HG02973 (cell line): Measurements from ENCODE around the gene PRICKLE3.

Source experiments
- ATAC-seq: cut with Tn5 transposase; IDR thresholded peaks from one replicate; pipeline ENCODE4 v1.9.1; 2021; ENCODE audit warnings: moderate library complexity; ENCODE audit not compliant: unreplicated experiment

PRICKLE3 gene, protein sequence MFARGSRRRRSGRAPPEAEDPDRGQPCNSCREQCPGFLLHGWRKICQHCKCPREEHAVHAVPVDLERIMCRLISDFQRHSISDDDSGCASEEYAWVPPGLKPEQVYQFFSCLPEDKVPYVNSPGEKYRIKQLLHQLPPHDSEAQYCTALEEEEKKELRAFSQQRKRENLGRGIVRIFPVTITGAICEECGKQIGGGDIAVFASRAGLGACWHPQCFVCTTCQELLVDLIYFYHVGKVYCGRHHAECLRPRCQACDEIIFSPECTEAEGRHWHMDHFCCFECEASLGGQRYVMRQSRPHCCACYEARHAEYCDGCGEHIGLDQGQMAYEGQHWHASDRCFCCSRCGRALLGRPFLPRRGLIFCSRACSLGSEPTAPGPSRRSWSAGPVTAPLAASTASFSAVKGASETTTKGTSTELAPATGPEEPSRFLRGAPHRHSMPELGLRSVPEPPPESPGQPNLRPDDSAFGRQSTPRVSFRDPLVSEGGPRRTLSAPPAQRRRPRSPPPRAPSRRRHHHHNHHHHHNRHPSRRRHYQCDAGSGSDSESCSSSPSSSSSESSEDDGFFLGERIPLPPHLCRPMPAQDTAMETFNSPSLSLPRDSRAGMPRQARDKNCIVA

DNA sequence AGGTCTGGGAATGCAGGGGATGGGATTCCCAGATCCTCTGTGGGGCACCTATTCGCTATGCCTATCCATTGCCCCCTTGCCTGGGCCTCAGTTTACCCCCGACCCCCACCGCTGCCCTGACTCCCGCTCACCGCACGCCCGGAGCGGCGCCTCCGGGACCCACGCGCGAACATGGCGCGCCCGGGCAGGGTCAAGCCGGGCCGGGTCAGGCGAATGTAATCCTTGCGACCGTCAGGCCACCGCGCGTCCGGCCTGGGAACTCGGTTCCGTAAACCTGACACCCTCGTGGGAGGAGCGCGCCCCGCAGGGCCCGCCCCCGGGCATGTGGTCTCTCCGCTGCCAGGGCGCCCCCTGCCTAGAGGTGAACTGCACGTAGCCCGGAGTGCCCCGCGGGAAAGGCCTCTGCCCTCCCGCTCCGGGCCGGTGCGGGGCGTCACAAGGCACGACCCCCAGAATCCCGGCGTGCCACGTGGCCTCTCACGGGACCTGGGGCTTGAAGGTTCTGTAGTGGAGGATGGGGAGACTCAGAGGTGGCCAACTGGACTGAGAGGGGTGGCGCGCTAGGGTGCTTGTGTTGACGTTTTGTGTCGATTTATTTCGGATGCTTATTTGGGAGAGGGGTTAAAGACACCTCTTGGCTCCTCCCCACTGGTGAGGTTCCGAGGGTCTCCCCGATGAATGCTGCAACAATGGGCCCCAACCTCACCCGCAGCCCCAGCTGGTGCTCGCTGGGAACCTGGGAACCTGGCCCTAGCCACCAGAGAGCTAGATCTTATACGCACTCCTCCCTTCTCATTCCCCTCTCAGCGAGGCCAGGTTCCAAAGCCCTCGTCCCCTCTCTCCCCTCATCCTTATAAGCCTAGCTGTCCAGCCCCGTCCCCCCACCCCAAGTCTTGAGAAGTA, at the start of gene PRICKLE3:
Gene PRICKLE3, minus strand, starts transcription at position 249 of the 903 bp plus-strand sequence. Its CDS starts 76 bp downstream, at position 173.
- no peak for ATAC-seq

DNA sequence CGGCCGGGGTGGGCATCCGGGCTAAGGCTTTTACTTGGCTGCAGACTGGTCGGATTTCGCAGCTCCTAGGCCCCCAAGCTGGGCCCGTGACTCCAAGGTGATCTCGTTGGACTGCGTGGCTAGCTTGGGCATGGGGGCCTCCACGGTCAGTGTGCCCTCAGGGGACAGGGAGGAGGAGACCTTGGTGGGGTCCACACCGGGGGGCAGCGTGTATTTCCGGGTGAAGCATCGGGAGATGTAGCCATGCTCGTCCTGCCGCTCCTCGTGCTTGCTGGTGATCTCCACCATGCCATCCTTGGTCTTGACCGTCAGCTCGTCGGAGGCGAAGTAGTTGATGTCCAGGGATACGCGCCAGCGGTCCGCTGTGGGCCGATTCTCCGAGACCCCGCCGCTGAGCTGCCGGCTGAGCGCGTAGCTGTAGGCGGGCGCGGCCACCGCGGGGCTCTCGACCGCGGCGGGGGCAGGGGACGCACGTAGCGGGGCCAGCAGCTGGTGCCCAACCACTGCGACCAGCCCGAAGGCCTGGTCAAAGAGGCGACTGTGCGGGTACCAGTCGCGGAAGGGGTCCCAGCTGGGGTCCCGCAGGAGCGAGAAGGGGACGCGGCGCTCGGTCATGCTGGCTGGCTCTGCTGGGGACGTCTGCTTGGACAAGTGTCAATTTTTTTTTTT, 47.8 kb upstream of the PRICKLE3 start:
- no peak for ATAC-seq

DNA sequence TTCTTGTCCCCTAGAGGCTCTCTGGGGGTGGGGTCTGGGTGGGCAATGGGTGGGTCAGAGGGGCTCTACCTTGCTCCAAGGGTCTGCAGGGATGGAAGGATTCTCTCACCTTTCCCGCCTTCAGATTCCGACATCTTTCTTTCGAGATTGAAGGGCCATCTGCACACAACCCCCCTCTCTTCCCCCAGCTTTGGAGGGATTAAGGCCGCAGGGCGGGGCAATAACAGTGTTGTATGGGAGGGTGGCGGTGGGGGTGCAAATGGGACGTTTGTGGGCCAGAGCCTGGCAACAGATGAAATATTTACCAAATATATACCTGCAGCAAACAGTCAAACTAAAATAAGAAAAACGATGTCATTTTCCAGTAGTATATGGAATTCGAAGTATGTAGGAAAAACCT, 47.0 kb upstream of the PRICKLE3 start, which contains the start of gene CACNA1F:
Gene CACNA1F, minus strand, starts transcription at position 165 of the 400 bp plus-strand sequence. Its CDS starts 31 bp downstream, at position 134.
- ATAC-seq = no peak

DNA sequence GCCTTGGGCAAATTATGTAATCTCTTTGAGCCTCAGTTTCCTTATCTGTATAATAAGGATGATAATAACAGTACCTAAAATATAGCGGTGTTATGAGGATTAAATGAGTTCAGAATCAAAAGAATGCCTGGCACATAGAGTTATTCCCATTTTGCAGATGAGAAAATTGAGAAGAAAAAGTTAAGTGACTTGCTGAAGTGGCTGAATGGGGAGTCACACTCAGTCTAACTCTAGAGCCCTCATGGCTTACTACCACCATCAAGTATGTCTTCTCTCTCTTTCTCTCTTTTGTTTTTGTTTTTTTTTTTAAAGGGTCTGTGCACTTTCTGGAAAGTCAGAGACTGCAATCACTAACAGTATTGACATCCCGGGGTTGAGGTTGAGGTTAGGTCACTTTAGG, 46.4 kb upstream of the PRICKLE3 start:
- ATAC-seq = no peak

DNA sequence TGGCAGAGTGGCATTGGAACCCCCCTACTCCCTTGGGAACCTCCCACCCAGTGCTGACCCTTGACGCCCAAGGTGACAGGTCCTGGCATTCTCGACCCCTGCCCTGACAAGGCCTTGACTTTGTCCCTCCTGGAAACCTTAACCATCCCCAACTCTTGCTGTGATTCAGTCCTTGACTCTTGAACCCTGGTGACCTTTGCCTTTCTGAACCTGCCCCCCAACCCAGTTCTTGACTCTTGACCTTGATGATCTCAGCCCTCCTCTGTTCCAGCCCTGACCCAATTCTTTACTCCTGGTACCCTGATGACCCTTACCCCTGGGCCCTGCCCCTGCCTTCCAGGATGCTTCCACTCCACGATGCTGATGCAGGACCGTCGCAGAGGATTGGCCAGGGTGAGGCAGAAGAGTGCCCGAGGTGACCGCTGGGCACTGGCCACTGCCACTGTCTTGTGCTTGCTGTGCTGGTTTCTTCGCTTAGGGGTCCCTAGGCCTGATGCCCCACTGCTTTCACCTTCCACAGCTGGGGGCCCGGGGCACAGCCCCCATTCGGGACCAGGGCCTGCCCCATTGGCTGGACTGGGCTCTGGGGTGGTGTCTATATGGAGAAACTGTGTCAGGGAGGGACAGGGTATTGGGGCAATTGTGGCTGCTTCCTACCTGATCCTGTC, 45.3 kb upstream of the PRICKLE3 start:
- ATAC-seq = no peak

DNA sequence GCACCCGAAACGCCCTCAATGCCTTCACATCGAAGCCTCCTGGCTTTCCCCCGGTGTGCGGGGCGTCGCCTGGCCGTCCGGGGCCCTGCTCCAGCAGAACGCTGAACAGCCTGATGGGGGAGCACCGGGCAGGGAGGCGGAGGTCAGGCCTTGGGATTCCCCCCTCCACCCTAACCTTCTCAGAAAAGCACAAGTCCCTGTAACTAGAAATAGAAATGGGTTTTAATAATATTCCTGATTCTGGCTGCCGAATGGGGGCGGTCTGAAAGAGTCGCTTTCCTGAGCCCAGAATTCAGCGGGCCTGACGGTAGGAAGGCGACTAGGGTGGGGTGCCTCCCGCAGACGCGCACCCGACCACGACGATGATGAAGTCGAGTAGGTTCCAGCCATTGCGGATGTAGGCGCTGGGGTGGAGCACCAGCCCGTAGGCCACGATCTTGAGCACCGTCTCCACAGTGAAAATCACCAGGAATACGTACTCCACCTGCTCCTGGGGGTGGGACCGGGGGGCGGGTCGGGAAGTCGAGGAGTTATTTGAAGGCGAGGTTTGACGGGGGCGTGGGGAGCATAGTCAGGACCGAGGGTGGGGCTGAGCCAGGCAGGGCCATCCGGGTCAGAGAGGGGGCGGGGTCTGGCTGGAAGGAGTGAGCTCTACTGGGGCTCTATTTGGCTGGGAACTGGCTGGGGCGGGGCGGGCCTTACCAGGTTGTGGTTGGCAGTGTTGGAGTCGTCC, 44.5 kb upstream of the PRICKLE3 start:
- ATAC-seq = peak; percentile 66

DNA sequence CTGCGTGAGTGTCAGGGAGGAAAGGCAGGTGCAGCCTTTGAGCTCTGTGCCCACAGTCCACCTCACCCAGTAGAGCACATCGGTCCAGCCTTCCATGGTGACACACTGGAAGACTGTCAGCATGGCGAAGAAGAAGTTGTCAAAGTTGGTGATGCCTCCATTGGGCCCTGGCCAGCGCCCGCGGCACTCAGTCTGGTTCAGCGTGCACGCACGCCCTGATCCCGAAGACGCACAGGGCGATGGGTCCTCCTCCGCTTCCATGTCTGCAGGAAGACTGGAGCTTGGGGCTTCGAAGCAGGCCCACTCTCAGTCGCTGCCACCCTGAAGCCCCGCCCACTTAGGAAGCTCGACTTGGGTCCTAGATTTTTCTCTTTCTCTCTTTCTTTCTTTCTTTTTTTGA, 42.0 kb upstream of the PRICKLE3 start:
- ATAC-seq = no peak

DNA sequence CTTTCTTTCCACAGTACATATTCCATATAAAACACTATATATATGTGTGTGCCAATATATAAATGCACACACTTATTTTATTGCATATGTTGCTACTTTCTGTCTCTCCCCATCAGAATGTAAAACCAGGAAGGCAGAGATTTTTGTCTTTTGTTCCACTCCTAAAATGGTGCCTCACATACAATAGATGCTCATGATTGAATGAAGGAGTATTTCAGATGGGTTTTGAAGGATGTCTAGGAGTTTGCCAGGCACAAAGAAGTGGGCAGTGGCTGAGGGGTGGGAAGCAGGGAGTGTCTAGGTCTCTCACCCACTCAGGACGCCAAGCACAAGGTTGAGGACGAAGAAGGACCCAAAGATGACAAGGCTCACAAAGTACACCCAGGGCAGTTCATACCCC, 41.6 kb upstream of the PRICKLE3 start:
- no peak for ATAC-seq

DNA sequence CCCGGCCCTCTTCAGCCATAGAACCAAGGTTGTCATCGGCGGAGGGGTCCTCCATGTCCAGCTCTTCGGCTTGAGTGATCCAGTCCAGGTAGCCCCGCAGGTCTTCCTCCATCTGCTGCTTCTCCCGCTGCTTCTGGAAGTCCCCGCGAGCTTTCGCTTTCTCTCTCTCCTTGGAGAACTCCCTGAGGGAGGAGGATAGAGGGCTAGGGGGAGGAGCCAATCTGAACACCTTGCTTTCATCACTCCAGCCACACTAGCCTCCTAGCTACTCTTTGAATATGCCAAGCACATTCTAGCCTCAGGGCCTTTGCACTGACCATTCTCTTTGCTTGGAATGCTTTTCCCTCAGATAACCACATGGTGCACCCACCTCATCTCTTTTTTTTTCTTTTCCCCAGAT, 40.8 kb upstream of the PRICKLE3 start:
- ATAC-seq = no peak

DNA sequence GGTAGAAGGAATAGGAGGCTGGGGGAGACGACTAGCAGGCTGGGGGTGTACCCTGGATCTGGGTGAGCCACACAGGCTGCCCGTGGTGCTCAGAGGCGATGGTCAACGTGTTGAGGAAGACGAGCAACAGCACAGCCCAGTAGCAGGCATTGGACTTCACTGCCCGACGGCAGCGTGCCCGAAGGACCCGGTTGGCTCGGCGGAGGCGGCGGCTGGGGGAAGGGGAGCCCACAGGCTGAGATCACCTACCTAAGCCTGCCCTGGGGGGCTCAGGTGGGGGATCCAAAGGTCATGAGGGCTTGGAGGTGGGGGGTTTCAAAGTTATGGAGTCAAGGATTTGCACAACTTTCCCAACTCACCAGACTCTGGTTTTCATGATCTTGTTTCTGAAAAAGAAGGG, 39.7 kb upstream of the PRICKLE3 start:
- ATAC-seq = no peak

DNA sequence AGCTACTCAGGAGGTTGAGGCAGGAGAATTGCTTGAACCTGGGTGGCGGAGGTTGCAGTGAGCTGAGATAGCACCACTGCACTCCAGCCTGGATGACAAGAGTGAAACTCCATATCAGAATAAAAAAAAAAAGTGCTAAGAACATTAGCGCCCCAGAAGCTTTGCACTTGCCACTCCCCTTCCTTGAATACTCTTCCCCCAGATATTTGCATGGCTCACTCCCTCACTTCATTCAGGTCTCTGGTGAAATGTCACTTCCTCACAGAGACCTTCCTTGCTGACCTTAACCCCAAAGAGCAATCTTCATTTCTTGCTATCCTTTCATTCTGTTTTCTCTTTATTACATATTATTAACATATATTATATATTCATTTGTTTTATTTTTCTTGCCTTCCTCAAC, 35.7 kb upstream of the PRICKLE3 start:
- no peak for ATAC-seq

DNA sequence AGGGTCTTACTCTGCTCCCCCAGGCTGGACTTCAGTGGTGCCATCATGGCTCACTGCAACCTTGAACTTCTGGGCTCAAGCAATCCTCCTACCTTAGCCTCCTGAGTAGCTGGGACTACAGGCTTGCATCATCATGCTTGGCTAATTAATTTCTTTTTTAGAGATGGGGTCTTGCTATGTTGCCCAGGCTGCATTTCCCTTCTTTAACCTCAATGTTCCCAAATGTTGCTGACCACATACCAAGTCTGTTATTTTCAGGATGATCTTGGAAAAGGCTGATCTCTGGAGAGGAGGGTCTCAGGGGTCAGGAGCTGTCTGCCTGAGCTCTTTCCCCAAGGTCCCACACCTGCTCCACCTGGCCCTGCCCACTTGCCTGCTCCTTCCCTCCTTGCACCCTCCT, 33.9 kb upstream of the PRICKLE3 start:
- ATAC-seq = no peak

DNA sequence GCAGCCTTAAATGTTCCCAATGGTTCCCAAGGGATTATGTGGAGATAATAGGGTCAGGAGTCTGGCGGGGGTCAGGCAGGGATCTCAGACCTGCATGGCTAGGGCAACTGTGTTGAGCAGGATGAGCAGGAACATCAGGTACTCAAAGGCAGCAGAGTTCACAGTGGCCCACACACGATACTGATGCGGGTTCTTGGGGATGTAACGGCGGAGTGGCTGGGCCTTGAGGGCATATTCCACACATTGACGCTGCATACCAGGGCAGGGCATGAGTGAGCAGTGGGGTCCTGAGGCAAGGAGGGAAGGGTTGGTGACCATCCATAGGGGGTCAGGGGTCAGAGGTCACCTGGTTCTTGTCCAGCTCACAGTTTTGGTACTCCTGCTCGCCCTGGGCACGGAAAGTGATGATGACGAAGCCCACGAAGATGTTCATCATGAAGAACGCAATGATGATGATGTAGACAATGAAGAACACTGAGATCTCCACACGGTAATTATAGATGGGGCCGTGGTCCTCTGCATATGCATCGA, 28.9 kb upstream of the PRICKLE3 start:
- ATAC-seq = no peak

DNA sequence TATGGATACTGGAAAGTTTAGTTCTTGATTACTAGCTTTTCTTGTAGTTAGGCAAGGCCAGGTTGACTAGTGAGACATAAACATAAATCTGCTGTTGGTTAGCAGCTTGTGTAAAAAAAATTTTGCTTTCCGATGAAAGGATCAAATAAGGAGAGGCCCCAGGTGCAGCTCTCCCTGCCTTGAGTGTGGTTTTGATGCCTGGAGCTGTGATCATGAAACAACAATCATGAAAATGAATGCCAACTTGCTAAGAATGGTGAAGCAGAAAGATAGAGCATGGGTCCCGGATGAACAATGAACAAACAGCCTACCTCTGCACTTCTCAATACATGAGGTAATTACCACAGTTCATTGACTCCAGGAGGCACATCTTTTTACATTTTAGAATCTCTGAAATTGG, 28.2 kb upstream of the PRICKLE3 start:
- ATAC-seq = no peak

DNA sequence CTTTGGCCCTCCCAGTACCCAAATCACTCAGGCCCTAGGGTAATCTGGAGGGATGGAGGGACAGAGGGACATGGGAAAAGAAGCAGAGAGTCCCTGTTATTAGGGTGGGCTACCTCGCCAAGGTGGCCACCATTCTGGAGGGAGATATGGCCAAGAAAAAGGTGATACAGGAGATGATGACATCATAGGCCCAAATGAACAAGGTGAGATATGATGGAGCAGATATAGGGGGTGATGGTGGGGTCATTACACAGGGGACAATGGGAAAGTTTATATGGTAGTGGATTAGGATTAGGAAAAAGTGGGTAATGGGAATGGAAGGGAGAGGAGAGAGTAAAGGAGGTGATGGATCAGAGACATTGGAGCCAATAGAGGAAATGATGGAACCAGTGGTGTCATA, 26.7 kb upstream of the PRICKLE3 start:
- no peak for ATAC-seq

DNA sequence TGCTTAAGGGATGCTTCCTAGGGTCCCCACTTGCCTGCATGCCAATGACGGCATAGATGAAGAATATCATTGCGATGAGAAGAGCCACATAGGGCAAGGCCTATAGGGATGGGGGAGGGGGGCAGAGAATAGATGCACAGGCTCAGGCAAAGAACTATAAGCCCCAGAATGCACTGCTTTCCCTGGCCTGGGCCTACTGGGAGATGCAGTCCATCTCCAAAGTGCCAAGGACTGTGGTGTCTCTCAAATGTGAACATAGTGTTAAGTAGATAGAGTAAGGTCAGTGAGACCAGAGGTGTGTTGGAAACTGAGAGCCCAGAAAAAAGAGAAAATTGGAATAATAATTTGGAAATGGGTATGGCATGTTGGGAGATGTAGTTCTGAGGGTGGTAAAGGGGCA, 26.0 kb upstream of the PRICKLE3 start:
- ATAC-seq = no peak

DNA sequence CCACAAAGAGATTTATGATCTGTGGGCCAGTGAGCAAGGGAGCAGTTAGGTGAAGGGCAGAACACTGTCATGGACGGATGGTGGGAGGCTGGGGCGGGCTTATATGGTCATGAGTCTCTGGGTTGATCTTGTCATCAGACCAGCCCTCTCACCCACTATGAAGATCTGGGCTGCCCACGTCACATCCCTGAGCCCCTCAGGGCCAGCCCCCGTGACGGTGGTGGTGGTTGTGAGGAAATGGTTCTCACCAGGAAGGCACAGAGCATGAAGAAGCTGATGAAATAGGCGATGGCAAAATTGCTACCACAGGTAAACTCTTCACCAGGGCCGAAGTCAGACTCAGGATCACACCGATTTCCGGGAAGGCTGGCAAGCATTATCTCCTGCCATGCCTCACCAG, 24.9 kb upstream of the PRICKLE3 start:
- ATAC-seq = no peak

DNA sequence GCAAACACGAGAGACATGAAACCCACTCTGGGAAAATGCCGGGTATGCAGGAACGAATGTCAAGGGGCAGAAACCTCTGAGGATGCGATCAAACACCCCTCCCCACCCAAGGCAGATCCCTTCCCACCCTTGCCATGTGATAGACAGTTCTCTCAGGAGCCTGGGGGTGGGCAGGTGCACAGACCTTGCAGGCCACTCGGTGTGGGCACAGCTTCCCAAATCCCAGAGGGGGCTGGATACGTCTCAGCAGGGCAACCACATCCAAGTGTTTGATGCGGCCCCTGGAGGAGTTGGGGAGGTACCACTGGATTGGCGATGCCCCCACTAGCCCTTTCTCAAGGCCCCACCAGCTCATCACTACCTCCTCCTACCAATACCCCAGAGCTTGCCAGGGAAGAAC, 24.2 kb upstream of the PRICKLE3 start:
- ATAC-seq = no peak

DNA sequence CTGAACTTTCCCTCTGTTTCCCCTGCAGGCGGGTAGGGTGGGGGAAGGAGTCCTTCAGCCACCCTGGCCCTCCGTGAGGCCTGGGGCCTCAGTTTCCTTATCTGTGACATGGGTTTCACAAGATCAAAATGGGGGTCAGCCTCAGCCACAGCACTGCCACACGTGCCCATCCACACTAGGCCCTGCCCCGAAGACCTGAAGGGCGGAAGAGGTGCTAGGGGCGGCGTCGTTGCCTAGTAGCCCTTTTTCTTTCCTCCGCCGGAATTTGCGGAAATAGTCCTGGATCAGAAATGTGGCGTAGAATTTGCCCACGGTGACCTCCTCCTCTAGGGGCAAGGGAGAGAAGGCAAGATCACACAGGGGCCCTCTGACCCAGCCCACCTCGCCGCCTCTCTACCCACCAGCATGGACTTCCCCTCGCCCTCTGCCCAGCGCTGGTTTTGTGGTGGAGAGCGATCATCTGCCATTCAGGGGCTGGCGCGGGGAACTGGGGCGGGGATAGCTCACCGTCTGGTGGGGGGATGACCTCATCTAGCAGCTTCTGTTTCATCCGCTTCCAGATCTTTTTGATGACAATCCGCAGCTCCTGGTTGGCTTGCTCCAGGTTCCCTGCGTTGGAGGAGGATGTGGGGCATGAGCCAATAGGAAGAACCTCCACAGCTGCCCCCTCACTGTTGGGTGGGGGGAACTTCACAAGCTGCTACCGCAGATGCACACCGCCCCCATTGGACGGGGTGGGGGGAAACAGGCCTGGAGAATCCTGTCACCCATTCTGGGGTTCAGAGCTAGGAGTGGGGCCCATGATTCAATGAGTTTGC, 23.5 kb upstream of the PRICKLE3 start:
- ATAC-seq = no peak
